RWPE1 (cell line): Measurements from ENCODE around the gene C22orf39.

Experiments
- CTCF ChIA-PET: fragments of 350-600 bp; sonication (Branson Sonifier 250); formaldehyde crosslinking; extraction: SDS; loops from one replicate; lab custom pipeline; 2021; lab: Yijun Ruan, JAX
- POLR2A ChIA-PET: fragments of 400-600 bp; formaldehyde crosslinking; extraction: SDS; loops from one replicate; lab custom pipeline; 2020; ENCODE audit warnings: antibody characterized with exemption; ENCODE audit not compliant: low non-redundant PET; lab: Yijun Ruan, JAX
- DNase-seq: peaks from one replicate; pipeline ENCODE4 v3.0.0; 2012; ENCODE audit warnings: low spot score
- H3K27ac ChIP-seq: fragments of 450-650 bp; 2 replicates; pipeline ENCODE4 v1.5.1; 2017
- TF ChIP-seq, protein P1 (sequence below): fragments of 450-650 bp; conservative IDR thresholded peaks from 2 replicates; pipeline ENCODE4 v1.5.1; 2017; ENCODE audit warnings: low read depth, mild to moderate bottlenecking

Gene C22orf39, protein sequence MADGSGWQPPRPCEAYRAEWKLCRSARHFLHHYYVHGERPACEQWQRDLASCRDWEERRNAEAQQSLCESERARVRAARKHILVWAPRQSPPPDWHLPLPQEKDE

DNA sequence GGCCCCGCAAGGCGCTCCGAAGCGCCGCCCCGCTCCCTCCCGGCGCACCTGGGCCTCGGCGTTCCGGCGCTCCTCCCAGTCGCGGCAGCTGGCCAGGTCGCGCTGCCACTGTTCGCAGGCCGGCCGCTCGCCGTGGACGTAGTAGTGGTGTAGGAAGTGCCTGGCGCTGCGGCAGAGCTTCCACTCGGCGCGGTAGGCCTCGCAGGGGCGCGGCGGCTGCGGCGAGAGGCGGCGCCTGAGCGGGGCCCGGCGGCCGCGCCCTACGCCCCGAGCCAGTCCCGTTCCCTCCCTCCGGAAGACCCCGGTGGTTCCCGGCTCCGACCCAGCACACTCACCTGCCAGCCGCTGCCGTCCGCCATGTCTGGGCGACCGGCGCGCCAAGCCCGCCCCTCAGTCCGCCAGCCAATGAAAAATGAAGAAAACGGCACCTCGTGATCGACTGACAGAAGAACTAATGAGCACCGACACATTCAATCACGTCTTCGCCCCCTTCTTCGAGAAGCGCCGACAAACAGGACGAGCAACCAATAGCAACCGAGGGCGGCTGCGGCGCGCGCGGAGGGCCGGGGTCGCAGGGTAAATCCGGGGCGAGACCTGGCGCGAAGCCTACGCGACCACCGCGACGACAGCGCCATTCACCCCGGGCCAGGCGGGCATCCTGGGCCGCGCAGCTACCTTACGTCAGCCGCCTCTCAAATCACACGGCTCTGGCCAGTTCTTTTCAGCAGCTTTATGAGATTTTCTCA, at the start of gene C22orf39:
Gene C22orf39, minus strand, starts transcription at position 382 of the 746 bp plus-strand sequence. Its CDS starts 23 bp downstream, at position 359.
- peak within 1 kb of the TSS; percentile 95 for H3K27ac ChIP-seq
- POLR2A ChIA-PET = interaction anchor here (0.5 to 0.6 kb wide), 2 partner anchors 9 to 113 kb away, joined by 3 to 4 read pairs; no protein-coding TSS in a partner anchor
- DNase-seq = peak; percentile 93
- TF ChIP-seq, protein P1, sequence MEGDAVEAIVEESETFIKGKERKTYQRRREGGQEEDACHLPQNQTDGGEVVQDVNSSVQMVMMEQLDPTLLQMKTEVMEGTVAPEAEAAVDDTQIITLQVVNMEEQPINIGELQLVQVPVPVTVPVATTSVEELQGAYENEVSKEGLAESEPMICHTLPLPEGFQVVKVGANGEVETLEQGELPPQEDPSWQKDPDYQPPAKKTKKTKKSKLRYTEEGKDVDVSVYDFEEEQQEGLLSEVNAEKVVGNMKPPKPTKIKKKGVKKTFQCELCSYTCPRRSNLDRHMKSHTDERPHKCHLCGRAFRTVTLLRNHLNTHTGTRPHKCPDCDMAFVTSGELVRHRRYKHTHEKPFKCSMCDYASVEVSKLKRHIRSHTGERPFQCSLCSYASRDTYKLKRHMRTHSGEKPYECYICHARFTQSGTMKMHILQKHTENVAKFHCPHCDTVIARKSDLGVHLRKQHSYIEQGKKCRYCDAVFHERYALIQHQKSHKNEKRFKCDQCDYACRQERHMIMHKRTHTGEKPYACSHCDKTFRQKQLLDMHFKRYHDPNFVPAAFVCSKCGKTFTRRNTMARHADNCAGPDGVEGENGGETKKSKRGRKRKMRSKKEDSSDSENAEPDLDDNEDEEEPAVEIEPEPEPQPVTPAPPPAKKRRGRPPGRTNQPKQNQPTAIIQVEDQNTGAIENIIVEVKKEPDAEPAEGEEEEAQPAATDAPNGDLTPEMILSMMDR = no peak
- CTCF ChIA-PET = no interaction called here

DNA sequence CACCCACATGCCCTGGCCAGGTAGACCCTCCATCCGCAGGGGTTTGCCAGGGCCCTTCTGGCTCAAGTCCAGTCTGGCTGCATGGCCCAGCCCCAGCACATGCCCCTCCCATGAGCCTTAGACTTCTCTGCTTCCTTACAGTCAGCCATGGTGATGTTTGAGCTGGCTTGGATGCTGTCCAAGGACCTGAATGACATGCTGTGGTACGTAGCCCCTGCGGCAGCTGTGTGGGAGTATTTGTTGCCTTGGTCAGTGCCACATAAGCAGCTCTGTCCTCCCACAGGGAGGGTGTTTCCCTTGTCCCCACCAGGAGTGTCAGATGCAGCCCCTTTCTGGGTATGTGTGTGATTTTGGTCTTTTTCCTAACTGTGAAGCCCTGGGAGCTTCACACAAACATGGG, 49.7 kb upstream of the C22orf39 start:
- DNase-seq = no peak
- POLR2A ChIA-PET = no interaction called here
- TF ChIP-seq, protein P1 = no peak
- H3K27ac ChIP-seq = no peak overlapping the region
- CTCF ChIA-PET = interaction anchor here (0.6 to 1.3 kb wide), 2 partner anchors 19 to 133 kb away, joined by 3 to 4 read pairs; no protein-coding TSS in a partner anchor

DNA sequence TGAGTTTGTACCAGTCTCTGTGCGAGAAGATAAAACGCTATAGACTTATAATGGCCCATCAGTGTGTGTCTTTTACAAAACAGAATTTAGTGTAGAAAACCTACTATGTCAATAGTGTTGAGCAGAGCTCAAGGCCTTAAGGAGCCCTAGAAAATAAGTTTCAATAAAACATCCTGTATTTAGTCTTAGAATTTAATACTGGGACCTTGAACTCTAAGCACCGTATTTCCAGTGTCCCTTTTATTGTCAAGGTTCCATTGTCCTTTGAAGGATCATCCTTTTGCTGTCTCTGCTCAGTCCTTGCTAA, 48.8 kb upstream of the C22orf39 start:
- CTCF ChIA-PET = interaction anchor here (0.6 to 1.0 kb wide), 3 partner anchors 81 to 349 kb away, joined by 3 to 4 read pairs (median 3); no protein-coding TSS in a partner anchor
- no peak for DNase-seq
- POLR2A ChIA-PET = no interaction called here
- H3K27ac ChIP-seq = no peak overlapping the region
- TF ChIP-seq, protein P1 = no peak

DNA sequence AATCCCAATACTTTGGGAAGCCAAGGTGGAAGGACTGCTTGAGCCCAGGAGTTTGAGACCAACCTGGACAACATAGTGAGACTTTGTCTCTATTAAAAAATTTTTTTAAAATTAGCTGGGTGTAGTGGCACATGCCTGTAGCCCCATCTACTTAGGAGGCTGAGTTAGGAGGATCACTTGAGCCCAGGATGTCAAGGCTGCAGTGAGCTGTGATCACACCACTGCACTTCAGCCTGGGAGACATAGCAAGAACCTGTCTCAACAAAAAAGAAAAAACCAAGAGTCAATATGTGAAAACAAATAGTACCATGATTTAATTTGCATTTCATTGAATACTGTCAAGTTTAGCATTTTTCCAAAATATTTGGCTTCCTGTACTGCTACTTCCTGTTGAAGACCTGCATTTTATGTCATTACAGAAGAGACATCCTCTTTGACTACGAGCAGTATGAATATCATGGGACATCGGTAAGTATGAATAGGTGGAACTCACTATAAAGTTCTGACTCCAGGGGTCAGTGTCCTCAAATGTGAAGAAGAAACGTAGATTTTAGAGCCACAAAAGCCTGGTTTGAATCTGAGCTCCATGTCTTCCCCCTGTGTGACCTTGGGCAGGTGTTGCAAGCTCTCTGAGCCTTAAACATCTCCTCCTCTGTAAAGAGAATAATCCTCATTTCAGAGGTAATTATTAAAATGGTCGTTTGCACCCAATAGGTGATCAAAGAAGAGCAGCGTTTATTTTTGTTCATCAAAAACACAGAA, 48.2 kb upstream of the C22orf39 start:
- DNase-seq = no peak
- ChIA-PET POLR2A (interaction anchor here (0.6 kb wide), 1 partner anchor 1061 kb away, joined by 6 read pairs; no protein-coding TSS in a partner anchor), CTCF (interaction anchor here (0.6 to 1.0 kb wide), 3 partner anchors 80 to 349 kb away, joined by 3 to 4 read pairs (median 3); no protein-coding TSS in a partner anchor)
- no peak overlapping the region for H3K27ac ChIP-seq
- TF ChIP-seq, protein P1 = no peak

DNA sequence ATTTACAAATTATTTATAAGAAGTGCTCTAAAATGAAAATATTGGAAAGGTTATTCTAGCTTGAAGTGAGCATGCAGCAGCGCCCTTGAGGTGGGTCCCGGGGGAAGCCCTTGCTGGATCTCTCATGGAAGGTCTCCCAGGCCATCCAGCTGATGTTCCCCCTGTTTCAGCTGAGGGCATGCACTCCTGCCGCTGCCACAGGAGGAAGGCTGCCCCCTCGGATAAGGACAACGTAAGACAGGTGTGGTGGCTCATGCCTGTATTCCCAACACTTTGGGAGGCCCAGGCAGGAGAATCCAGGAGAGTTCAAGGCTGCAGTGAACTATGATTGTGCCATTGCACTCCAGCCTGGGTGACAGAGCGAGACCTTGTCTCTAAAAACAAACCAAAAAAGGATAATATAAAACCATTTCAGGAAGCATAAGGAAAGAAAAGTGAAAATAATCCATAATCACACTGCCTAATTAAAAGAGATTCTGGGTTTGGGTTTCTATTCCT, 47.2 kb upstream of the C22orf39 start:
- CTCF ChIA-PET = interaction anchor here (0.6 kb wide), 1 partner anchor 11 kb away, joined by 3 read pairs; no protein-coding TSS in a partner anchor
- TF ChIP-seq, protein P1 = no peak
- DNase-seq = no peak
- no peak overlapping the region for H3K27ac ChIP-seq
- POLR2A ChIA-PET = no interaction called here

DNA sequence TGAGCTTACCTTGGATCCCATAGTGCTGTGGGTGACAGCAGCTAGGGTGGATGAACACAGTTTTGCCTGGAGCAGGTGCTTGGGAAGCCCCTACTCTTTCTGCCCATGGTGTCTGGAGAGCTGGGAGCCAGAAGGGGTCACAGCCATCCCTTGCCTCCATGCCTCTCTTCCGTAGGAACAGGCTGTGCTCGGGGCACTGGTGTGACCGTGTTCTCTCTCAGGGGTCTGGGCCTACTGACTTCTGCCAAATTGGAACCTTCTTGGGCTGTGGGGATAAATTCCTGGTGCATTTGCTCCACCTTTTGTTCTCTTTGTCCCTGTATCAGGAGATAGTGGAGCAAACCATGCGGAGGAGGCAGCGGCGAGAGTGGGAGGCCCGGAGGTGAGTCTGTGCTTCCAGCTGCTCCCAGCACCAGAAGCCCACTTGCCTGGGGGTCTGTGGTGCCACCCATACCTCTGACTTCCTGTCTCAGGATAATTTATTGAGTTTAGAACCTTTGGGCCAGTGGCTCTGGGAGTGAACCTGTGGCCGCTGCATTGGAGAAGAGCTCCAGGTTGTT, 46.6 kb upstream of the C22orf39 start:
- POLR2A ChIA-PET = no interaction called here
- no peak for DNase-seq
- TF ChIP-seq, protein P1 = no peak
- CTCF ChIA-PET = no interaction called here
- no peak overlapping the region for H3K27ac ChIP-seq
